Subcutaneous adipose tissue (tissue), 4 donors: Measurements from ENCODE around the gene NRCAM. TPM values are rescaled to one million over a fixed set of nuclear protein-coding genes. Genes with fewer than 3 reads are reported as not detected.

ENCODE experiments used
- total RNA-seq, 4 donors: library from RNA; depleted of rRNA; stranded (reverse); fragments of >200 nt; gene quantifications; one replicate each; pipeline ENCODE4 v1.1.0, GENCODE V29; 2016
- TF ChIP-seq, protein P1 (sequence below): fragments of 450-650 bp; IDR thresholded peaks from one replicate; pipeline ENCODE4 v1.5.1; 2016; ENCODE audit warnings: low read depth, mild to moderate bottlenecking, control low read depth, antibody characterized with exemption, moderate library complexity

Gene NRCAM
- total RNA-seq, 4 donors from 2014 or later: 21.1 to 74.4 (median 49.3) TPM

- TF ChIP-seq, protein P1, sequence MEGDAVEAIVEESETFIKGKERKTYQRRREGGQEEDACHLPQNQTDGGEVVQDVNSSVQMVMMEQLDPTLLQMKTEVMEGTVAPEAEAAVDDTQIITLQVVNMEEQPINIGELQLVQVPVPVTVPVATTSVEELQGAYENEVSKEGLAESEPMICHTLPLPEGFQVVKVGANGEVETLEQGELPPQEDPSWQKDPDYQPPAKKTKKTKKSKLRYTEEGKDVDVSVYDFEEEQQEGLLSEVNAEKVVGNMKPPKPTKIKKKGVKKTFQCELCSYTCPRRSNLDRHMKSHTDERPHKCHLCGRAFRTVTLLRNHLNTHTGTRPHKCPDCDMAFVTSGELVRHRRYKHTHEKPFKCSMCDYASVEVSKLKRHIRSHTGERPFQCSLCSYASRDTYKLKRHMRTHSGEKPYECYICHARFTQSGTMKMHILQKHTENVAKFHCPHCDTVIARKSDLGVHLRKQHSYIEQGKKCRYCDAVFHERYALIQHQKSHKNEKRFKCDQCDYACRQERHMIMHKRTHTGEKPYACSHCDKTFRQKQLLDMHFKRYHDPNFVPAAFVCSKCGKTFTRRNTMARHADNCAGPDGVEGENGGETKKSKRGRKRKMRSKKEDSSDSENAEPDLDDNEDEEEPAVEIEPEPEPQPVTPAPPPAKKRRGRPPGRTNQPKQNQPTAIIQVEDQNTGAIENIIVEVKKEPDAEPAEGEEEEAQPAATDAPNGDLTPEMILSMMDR: no peak
Observed at GRCh38 chr7:108171164-108171563, 285.1 kb downstream of the NRCAM start.

- TF ChIP-seq, protein P1: no peak
Observed at GRCh38 chr7:108170251-108170650, 286.0 kb downstream of the NRCAM start.

- TF ChIP-seq, protein P1: no peak
Observed at GRCh38 chr7:108167460-108167859, 288.8 kb downstream of the NRCAM start.

- TF ChIP-seq, protein P1: no peak
Observed at GRCh38 chr7:108166687-108167086, 289.5 kb downstream of the NRCAM start.

DNA sequence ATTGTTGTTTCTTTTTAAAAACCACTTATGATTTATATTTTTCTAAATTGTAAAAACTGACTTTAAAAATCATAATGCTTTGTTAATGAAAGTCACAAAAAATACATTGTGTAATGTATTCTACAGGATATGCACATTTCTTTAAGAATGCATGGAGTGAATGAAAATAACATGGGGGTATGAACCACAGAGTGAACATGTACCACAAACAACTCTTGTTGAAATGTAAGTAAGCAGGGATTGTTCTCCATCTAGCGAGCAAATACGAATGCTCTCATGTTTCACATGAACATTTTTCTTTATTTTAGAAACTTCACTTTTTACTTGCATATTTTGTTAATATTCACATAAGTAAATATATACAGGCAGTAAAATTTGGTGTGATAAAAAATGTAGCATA lies 290.5 kb downstream of the NRCAM start:
- TF ChIP-seq, protein P1: no peak

DNA sequence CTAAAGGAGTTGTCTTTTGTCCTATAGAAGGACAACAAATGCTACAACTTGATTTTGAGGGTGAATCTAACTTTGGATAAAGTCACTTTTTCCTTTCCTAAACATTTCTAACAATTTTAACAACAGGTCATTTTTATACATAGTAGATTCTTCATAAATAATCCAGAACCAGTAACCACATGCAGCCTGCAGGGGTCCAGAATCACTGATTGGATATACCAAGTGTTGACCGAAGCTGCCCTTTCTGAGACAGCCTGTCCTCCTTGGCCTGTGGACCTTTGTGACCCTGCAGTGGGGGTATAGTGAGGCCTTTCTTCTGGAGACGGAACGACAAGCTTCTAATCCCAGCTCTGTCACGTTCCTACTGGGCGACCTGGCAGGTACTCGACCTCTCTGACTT lies 291.3 kb downstream of the NRCAM start:
- TF ChIP-seq, protein P1: no peak

DNA sequence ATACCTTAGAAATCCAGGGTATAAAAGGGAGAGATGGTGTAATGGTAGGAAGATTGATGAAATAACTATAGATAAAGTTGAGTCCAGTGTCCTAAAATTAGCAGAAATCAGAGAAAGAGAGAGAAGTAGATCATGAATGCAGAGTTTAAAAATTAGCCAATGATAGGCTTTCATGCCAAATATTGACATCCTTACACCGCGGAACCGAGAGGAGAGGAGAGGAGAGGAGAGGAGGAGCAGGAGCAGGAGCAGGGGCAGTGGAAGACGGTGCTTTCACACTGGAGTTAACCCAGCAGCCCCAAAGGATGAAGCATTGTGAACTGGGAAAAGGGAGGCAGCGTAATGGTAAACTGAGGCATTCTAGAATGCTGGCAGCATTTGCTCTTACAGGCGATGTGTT lies 291.9 kb downstream of the NRCAM start:
- TF ChIP-seq, protein P1: no peak

GRCh38 chr7:108158776-108159175 lies 297.5 kb downstream of the NRCAM start:
- TF ChIP-seq, protein P1: no peak
